Mucosa of descending colon (tissue), 3 donors: ENCODE results near the gene ARHGAP5. TPM values are rescaled to one million over a fixed set of nuclear protein-coding genes. Genes with fewer than 3 reads are reported as not detected.

Source experiments
- ATAC-seq: fragments of 200-7000 bp; cut with Tn5 transposase; one replicate; pipeline ENCODE4 v1.9.1; 2020; ENCODE audit warnings: mild to moderate bottlenecking, moderate library complexity
- DNase-seq, 3 donors: peaks; one replicate each; pipeline ENCODE4 v3.0.0-alpha.2; 2020
- H3K36me3 ChIP-seq: fragments of 200-600 bp; one replicate; pipeline ENCODE4 v1.8.0; 2021; ENCODE audit warnings: low read depth, mild to moderate bottlenecking
- H3K4me1 ChIP-seq: fragments of 200-600 bp; one replicate; pipeline ENCODE4 v1.8.0; 2021; ENCODE audit warnings: low read depth, mild to moderate bottlenecking
- H3K4me3 ChIP-seq: fragments of 200-600 bp; one replicate; pipeline ENCODE4 v1.8.0; 2021; ENCODE audit warnings: mild to moderate bottlenecking
- H3K9me3 ChIP-seq: fragments of 200-600 bp; one replicate; pipeline ENCODE4 v1.8.0; 2021; ENCODE audit warnings: mild to moderate bottlenecking
- intact Hi-C, 2 donors: fragments of 100-400 bp; cut with DNase I in 1 of 2; cut with micrococcal nuclease in 1 of 2; formaldehyde crosslinking; loops; one replicate each; pipeline versions ENCODE4 v1.11.0 to v1.11.1; 2022; cut with DNase I, micrococcal nuclease
- long read RNA-seq, 2 donors: library from polyadenylated mRNA; unstranded; transcript quantifications; one replicate each; pipeline ENCODE4 v2.0.0, GENCODE V29; 2019 to 2021
- total RNA-seq, 3 donors: library from RNA; stranded (reverse); fragmentation: NEBNext Ultra II Directional in 2 of 3; extraction: Animal tissue kit (Norgen Biotek cat#: 25700) in 2 of 3; gene quantifications; one replicate each; pipeline versions ENCODE4 v1.2.1 to v1.2.4, GENCODE V29; 2021 to 2023
- TF ChIP-seq, protein P1 (sequence below): fragments of 200-600 bp; IDR thresholded peaks from one replicate; pipeline ENCODE4 v1.8.0; 2022; ENCODE audit warnings: antibody characterized with exemption, mild to moderate bottlenecking
- donor health status: DM: no; HTN: no; CAD: no; lungs with moderate emphysema.
- donor health status: DM: no; HTN: no; CAD: no.
- donor health status: DM: no; HTN: yes; CAD: no.

The ARHGAP5 gene, protein sequence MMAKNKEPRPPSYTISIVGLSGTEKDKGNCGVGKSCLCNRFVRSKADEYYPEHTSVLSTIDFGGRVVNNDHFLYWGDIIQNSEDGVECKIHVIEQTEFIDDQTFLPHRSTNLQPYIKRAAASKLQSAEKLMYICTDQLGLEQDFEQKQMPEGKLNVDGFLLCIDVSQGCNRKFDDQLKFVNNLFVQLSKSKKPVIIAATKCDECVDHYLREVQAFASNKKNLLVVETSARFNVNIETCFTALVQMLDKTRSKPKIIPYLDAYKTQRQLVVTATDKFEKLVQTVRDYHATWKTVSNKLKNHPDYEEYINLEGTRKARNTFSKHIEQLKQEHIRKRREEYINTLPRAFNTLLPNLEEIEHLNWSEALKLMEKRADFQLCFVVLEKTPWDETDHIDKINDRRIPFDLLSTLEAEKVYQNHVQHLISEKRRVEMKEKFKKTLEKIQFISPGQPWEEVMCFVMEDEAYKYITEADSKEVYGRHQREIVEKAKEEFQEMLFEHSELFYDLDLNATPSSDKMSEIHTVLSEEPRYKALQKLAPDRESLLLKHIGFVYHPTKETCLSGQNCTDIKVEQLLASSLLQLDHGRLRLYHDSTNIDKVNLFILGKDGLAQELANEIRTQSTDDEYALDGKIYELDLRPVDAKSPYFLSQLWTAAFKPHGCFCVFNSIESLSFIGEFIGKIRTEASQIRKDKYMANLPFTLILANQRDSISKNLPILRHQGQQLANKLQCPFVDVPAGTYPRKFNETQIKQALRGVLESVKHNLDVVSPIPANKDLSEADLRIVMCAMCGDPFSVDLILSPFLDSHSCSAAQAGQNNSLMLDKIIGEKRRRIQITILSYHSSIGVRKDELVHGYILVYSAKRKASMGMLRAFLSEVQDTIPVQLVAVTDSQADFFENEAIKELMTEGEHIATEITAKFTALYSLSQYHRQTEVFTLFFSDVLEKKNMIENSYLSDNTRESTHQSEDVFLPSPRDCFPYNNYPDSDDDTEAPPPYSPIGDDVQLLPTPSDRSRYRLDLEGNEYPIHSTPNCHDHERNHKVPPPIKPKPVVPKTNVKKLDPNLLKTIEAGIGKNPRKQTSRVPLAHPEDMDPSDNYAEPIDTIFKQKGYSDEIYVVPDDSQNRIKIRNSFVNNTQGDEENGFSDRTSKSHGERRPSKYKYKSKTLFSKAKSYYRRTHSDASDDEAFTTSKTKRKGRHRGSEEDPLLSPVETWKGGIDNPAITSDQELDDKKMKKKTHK (N-terminal part only)
- 100 to 1,000 TPM in 2 of 3 donors, 10 to 100 TPM in 1; 94.7 to 203 (median 106) TPM for total RNA-seq
- long read RNA-seq, donor 1, full-length matches to known transcripts = 6 of 16 reads
- long read RNA-seq, donor 1, partial matches to known transcripts = 4 of 16 reads
- long read RNA-seq, donor 1, other reads (novel, unspliced or antisense) = 6 of 16 reads
- long read RNA-seq, donor 2, partial matches to known transcripts = 6 of 12 reads
- long read RNA-seq, donor 2, other reads (novel, unspliced or antisense) = 6 of 12 reads

DNA sequence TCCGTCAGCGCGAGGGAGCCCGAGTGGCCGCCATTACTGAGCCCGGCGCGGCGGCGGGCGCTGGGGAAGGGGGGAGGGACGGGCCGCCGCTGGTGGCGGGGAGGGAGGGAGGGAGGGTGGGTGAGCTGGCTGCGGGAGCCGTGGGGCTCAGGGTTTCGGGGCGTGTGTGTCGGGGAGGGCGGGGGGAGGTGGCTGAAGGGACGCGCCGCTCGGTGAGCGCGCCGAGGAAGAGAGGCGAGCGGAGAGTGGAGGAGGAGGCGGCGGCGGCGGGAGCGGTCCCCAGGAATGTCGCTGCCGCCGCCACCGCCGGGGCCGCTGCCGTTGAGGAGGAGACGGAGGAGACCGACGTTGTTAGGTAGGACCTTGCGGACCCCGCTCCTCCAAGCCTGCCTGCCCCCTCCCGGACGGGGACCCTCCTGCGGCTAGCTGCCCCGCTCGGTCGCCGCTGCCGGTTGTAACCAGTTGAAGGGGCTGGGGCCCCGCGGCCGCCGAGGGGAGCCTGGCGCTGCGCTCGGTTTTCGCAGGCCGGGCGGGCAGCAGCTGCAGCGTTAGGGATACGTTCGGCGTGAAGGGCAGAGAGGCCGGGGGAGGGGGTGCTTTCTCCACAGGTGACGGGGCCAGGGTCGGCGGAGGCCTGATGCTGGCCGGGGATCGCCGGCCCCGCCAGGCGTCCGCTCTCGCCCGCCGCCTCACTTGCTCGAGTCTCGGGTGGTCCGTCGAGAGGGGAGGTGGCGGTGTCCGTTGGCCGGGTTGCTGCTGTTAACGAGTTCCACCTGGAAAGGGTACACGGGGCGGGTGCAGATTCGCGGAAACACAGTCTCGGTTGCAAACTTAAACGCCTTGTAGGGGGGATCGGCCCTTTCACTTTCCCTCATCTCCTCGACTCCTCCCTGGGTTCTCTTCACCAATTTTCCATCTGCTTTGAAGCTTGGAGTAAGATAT, at the start of gene ARHGAP5:
ARHGAP5 (plus strand) TSS at position 224 of the 942 bp plus-strand sequence. CDS start 13,366 bp downstream, outside the sequence.
- Histone ChIP-seq H3K9me3 (no peaks in the 10 kb centered on the region), H3K4me3 (peak within 1 kb of the TSS; percentile 99), H3K36me3 (no peaks in the 10 kb centered on the region), H3K4me1 (peaks cover 30% of the 10 kb centered on the region)
- peak; percentile 54 for ATAC-seq
- intact Hi-C loops = loop anchor here in 1 of 2 donors (10.0 kb wide), 1 partner anchor 133 kb away; no protein-coding TSS in a partner anchor
- TF ChIP-seq, protein P1, sequence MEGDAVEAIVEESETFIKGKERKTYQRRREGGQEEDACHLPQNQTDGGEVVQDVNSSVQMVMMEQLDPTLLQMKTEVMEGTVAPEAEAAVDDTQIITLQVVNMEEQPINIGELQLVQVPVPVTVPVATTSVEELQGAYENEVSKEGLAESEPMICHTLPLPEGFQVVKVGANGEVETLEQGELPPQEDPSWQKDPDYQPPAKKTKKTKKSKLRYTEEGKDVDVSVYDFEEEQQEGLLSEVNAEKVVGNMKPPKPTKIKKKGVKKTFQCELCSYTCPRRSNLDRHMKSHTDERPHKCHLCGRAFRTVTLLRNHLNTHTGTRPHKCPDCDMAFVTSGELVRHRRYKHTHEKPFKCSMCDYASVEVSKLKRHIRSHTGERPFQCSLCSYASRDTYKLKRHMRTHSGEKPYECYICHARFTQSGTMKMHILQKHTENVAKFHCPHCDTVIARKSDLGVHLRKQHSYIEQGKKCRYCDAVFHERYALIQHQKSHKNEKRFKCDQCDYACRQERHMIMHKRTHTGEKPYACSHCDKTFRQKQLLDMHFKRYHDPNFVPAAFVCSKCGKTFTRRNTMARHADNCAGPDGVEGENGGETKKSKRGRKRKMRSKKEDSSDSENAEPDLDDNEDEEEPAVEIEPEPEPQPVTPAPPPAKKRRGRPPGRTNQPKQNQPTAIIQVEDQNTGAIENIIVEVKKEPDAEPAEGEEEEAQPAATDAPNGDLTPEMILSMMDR = no peak
- peak in 2 of 3 donors; percentile 57 to 86 for DNase-seq

DNA sequence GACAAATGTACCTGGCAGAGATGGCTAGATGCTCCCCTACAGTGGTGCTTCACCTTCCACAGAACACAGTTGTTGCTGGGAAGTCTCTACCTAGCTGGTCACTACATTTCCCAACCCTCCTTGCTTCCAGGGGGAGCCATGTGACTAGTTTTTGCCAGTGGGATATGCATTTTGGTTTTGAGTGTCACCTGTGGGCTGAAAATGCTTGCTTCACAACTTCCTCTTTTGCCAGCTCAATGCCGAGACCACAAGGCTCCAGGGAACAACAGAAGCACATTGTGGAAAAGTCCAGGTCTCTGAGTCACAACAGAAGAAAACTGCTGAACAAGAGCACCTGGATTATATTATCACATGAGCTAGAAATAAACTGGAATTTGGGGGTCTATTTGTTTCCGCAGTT, 48.5 kb upstream of the ARHGAP5 start:
- intact Hi-C loops = no loop called here
- H3K4me3 ChIP-seq = no peak overlapping the region
- DNase-seq = no peak
- ATAC-seq = no peak
- TF ChIP-seq, protein P1 = no peak
- no peaks in the 10 kb centered on the region for H3K9me3 ChIP-seq
- no peaks in the 10 kb centered on the region for H3K36me3 ChIP-seq
- H3K4me1 ChIP-seq = no peaks in the 10 kb centered on the region

DNA sequence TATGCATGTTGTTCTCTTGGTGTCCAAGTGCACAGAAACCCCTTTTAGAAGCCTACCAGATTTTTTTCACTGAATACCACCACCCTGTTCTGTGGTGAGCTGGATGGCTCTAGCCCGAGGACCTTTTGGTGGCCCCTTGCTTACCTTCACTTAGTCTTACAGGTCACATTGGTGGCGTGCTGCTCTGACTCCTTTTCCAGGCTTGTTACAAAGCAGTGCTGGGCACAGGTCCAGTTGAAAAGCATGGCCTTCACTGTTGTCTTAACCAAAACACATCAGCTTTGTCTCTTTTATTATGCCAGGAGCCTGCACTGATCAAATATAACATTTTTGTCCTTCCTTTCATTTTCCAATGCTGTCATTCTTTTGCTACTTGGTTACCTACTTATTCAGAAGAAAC, 43.6 kb upstream of the ARHGAP5 start:
- TF ChIP-seq, protein P1 = no peak
- DNase-seq (no peak), ATAC-seq (no peak)
- intact Hi-C loops = no loop called here
- no peaks in the 10 kb centered on the region for H3K36me3 ChIP-seq
- H3K4me1 ChIP-seq = no peaks in the 10 kb centered on the region
- no peak overlapping the region for H3K4me3 ChIP-seq
- no peaks in the 10 kb centered on the region for H3K9me3 ChIP-seq

DNA sequence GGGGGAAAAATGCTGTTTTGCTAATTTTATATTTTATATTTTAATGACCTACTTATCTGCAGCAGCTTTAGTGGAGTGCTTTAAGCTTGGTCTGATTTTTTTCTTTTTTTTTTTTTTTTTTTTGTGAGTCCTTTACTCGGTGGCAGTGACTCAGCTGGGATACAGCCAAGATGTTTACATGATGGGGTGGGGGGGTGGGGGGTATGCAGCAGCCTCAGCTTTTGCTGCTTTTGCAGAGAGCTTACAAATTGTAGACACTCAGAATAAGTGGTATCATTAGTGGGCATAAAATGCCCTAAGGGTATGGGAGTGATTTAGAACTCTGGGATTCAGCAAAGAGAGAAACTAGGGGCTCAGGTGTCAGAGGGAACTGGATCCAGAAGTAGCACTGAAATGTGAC, 38.2 kb upstream of the ARHGAP5 start:
- no peaks in the 10 kb centered on the region for H3K36me3 ChIP-seq
- H3K4me1 ChIP-seq = no peaks in the 10 kb centered on the region
- no peak for ATAC-seq
- no peak for DNase-seq
- no peaks in the 10 kb centered on the region for H3K9me3 ChIP-seq
- intact Hi-C loops = no loop called here
- TF ChIP-seq, protein P1 = no peak
- no peak overlapping the region for H3K4me3 ChIP-seq
